Neural cell (in vitro differentiated cells): ENCODE results near the gene VOPP1. TPM values are rescaled to one million over a fixed set of nuclear protein-coding genes. Genes with fewer than 3 reads are reported as not detected.

Experiments
- H2AFZ ChIP-seq: fragments of 200-600, 300-800 bp; sonication (generic), shearing (Covaris generic); 2 replicates; pipeline ENCODE4 v1.6.0; 2014; ENCODE audit warnings: low read depth, mild to moderate bottlenecking, antibody characterized with exemption, low read length, moderate library complexity
- H3F3A ChIP-seq: fragments of 200-600 bp; shearing (Covaris generic); 2 replicates; pipeline ENCODE4 v1.6.1; 2016; ENCODE audit warnings: mild to moderate bottlenecking, moderate library complexity, mixed read lengths, antibody characterized with exemption, low read length; ENCODE audit not compliant: insufficient read depth, poor library complexity, severe bottlenecking
- H3K27ac ChIP-seq: fragments of 200-600, 300-800 bp; sonication (generic), shearing (Covaris generic); 2 replicates; pipeline ENCODE4 v1.5.1; 2014; ENCODE audit warnings: mild to moderate bottlenecking, low read length, moderate library complexity
- H3K27me3 ChIP-seq: fragments of 300-800, 200-600 bp; sonication (generic), shearing (Covaris generic); 2 replicates; pipeline ENCODE4 v1.6.0; 2014; ENCODE audit warnings: mild to moderate bottlenecking, low read depth, low read length, moderate library complexity; ENCODE audit not compliant: insufficient read depth
- H3K36me3 ChIP-seq: fragments of 300-800, 200-600 bp; sonication (generic), shearing (Covaris generic); 2 replicates; pipeline ENCODE4 v1.5.1; 2014; ENCODE audit warnings: mild to moderate bottlenecking, antibody characterized with exemption, low read length, moderate library complexity; ENCODE audit not compliant: insufficient read depth
- H3K4me2 ChIP-seq: fragments of 300-800, 200-600 bp; sonication (generic), shearing (Covaris generic); 2 replicates; pipeline ENCODE4 v1.6.0; 2014; ENCODE audit warnings: mild to moderate bottlenecking, low read length
- H3K4me3 ChIP-seq: fragments of 300-800, 200-600 bp; sonication (generic), shearing (Covaris generic); 2 replicates; pipeline ENCODE4 v1.5.1; 2014; ENCODE audit warnings: mild to moderate bottlenecking, low read length, moderate library complexity
- H3K79me2 ChIP-seq: fragments of 200-600 bp; shearing (Covaris generic); replicated peaks from 2 replicates; pipeline ENCODE4 v1.6.0; 2014; ENCODE audit warnings: mild to moderate bottlenecking, low read length, moderate library complexity; ENCODE audit not compliant: insufficient read depth
- H3K9ac ChIP-seq: fragments of 300-800, 200-600 bp; sonication (generic), shearing (Covaris generic); 2 replicates; pipeline ENCODE4 v1.6.1; 2016; ENCODE audit warnings: mild to moderate bottlenecking, low read length, mixed read lengths
- H3K9me2 ChIP-seq: fragments of 200-600 bp; shearing (Covaris generic); 2 replicates; pipeline ENCODE4 v1.6.1; 2016; ENCODE audit warnings: mild to moderate bottlenecking, low read length, mixed read lengths; ENCODE audit not compliant: insufficient read depth
- H3K9me3 ChIP-seq: fragments of 200-600, 300-800 bp; sonication (generic), shearing (Covaris generic); 2 replicates; pipeline ENCODE4 v1.6.1; 2016; ENCODE audit warnings: mild to moderate bottlenecking, mixed run types, low read length, moderate library complexity, mixed read lengths
- H4K20me1 ChIP-seq: fragments of 200-600 bp; shearing (Covaris generic); 2 replicates; pipeline ENCODE4 v1.6.1; 2016; ENCODE audit warnings: mild to moderate bottlenecking, mixed run types; ENCODE audit not compliant: insufficient read depth
- EP300 ChIP-seq: fragments of 450-650 bp; conservative IDR thresholded peaks from 2 replicates; pipeline ENCODE4 v1.6.1; 2014; ENCODE audit warnings: antibody characterized with exemption, mild to moderate bottlenecking, moderate library complexity; ENCODE audit not compliant: poor library complexity, severe bottlenecking
- EZH2 ChIP-seq: fragments of 200-600, 300-800 bp; shearing (Covaris generic), sonication (generic); IDR thresholded peaks from 2 replicates; pipeline ENCODE4 v1.6.1; 2014; ENCODE audit warnings: antibody characterized with exemption, low read length, borderline replicate concordance, mild to moderate bottlenecking; ENCODE audit not compliant: insufficient read depth, poor library complexity, severe bottlenecking
- MXI1 ChIP-seq: fragments of 450-650 bp; conservative IDR thresholded peaks from 2 replicates; pipeline ENCODE4 v1.6.1; 2014; ENCODE audit warnings: antibody characterized with exemption, mild to moderate bottlenecking; ENCODE audit not compliant: poor library complexity, severe bottlenecking
- POLR2AphosphoS5 ChIP-seq: IDR thresholded peaks from 2 replicates; pipeline ENCODE4 v1.6.1; 2012
- RAD21 ChIP-seq: fragments of 450-650 bp; conservative IDR thresholded peaks from 2 replicates; pipeline ENCODE4 v1.6.1; 2014; ENCODE audit warnings: antibody characterized with exemption, mild to moderate bottlenecking, moderate library complexity
- SMC3 ChIP-seq: fragments of 450-650 bp; conservative IDR thresholded peaks from 2 replicates; pipeline ENCODE4 v1.6.1; 2014; ENCODE audit warnings: antibody characterized with exemption, mild to moderate bottlenecking, moderate library complexity; ENCODE audit not compliant: poor library complexity
- TAF1 ChIP-seq: IDR thresholded peaks from 2 replicates; pipeline ENCODE4 v1.6.1; 2012; ENCODE audit warnings: low read depth
- polyA plus RNA-seq: library from polyadenylated mRNA; depleted of rRNA; stranded (reverse); fragments of >200 nt; gene quantifications from 2 replicates; pipeline ENCODE4 v1.2.3, GENCODE V29; 2014
- TF ChIP-seq, protein P1 (sequence below): fragments of 450-650 bp; IDR thresholded peaks from 2 replicates; pipeline ENCODE4 v1.5.1; 2014; ENCODE audit warnings: antibody characterized with exemption, mild to moderate bottlenecking, moderate library complexity; ENCODE audit not compliant: poor library complexity, severe bottlenecking
- TF ChIP-seq, protein P2 (sequence below): IDR thresholded peaks from 2 replicates; pipeline ENCODE4 v1.6.1; 2012; ENCODE audit warnings: borderline replicate concordance

Gene VOPP1
- polyA plus RNA-seq, 1 donor from 2014 or later, result 85.8 TPM

DNA sequence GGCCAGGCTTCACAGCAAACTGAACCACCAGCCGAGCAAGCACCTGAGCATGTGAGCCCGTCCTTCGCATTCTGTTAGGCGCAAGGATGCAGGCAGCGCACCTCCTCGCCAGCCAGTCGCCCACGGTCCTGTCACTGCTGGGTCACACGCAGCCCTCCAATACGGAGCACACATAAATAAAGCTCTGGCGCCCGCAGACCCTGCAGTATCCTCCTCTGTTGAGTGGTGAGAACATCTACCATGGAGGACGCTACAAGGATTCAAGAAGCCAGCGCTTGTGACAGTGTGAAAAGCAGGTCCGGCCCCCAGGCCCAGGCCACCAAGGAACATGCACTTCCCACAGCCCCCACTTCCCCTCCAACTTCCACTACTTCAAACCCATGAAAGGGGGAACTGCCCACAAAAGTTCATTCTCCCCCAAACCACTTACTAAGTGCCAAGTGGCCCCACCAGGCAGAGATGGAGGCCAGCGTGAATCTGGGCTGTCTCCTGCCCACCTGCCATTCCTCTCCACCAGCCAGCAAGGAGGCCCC, 34.8 kb downstream of the VOPP1 start:
- Histone ChIP-seq H2AFZ (no peak overlapping the region), H3K79me2 (peaks cover 15% of the 10 kb centered on the region), H3K27me3 (no peaks in the 10 kb centered on the region), H3K9me2 (no peaks in the 10 kb centered on the region), H3K4me2 (no peak overlapping the region), H3K9ac (no peak overlapping the region), H3K27ac (no peak overlapping the region), H3K36me3 (no peaks in the 10 kb centered on the region), H3K9me3 (no peaks in the 10 kb centered on the region), H3F3A (no peaks in the 10 kb centered on the region), H4K20me1 (no peaks in the 10 kb centered on the region), H3K4me3 (no peak overlapping the region)
- TF ChIP-seq RAD21 (no peak), TAF1 (no peak), EP300 (no peak), SMC3 (no peak), MXI1 (no peak), EZH2 (no peak), POLR2AphosphoS5 (no peak)
- TF ChIP-seq, protein P1, sequence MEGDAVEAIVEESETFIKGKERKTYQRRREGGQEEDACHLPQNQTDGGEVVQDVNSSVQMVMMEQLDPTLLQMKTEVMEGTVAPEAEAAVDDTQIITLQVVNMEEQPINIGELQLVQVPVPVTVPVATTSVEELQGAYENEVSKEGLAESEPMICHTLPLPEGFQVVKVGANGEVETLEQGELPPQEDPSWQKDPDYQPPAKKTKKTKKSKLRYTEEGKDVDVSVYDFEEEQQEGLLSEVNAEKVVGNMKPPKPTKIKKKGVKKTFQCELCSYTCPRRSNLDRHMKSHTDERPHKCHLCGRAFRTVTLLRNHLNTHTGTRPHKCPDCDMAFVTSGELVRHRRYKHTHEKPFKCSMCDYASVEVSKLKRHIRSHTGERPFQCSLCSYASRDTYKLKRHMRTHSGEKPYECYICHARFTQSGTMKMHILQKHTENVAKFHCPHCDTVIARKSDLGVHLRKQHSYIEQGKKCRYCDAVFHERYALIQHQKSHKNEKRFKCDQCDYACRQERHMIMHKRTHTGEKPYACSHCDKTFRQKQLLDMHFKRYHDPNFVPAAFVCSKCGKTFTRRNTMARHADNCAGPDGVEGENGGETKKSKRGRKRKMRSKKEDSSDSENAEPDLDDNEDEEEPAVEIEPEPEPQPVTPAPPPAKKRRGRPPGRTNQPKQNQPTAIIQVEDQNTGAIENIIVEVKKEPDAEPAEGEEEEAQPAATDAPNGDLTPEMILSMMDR, result no peak
- TF ChIP-seq, protein P2, sequence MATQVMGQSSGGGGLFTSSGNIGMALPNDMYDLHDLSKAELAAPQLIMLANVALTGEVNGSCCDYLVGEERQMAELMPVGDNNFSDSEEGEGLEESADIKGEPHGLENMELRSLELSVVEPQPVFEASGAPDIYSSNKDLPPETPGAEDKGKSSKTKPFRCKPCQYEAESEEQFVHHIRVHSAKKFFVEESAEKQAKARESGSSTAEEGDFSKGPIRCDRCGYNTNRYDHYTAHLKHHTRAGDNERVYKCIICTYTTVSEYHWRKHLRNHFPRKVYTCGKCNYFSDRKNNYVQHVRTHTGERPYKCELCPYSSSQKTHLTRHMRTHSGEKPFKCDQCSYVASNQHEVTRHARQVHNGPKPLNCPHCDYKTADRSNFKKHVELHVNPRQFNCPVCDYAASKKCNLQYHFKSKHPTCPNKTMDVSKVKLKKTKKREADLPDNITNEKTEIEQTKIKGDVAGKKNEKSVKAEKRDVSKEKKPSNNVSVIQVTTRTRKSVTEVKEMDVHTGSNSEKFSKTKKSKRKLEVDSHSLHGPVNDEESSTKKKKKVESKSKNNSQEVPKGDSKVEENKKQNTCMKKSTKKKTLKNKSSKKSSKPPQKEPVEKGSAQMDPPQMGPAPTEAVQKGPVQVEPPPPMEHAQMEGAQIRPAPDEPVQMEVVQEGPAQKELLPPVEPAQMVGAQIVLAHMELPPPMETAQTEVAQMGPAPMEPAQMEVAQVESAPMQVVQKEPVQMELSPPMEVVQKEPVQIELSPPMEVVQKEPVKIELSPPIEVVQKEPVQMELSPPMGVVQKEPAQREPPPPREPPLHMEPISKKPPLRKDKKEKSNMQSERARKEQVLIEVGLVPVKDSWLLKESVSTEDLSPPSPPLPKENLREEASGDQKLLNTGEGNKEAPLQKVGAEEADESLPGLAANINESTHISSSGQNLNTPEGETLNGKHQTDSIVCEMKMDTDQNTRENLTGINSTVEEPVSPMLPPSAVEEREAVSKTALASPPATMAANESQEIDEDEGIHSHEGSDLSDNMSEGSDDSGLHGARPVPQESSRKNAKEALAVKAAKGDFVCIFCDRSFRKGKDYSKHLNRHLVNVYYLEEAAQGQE, result no peak

DNA sequence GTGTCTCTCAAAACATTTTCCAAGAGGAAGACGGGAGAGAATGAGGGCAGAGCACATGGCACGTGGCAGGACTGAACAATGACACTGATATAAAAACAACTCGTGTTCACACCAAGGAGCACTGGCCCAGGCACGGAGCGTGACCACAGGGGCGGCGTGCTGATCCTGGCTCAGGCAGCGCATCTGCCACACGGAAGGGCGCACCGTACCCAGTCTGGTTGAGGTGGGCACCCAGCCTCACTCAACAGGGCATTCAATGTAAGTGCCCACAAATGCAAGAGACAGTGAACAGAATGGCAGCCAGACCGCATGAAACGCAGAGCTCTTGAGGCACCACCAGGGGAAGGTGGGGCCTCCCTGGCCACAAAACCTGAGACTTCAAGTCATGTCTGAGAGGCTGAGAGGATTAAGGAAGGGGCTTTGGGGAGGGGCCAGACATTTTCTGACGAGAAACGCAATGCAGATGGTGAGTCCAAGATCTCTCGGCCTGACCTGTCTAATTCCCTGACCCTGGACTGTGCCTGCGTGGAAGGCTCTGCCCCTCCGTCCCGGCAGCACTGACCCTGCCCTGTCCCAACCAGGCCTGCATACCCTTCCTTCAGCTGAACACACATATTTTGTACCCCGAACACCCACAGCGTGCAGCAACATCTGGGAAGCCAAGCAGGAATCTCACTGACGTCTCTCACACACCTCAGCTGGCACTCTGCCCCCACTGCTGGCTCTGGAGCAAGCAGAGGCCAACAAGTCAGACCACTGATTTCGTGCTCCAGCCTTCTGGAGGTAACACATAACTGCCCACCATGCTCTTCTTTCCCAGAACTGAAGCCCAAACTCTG, 35.5 kb downstream of the VOPP1 start:
- H2AFZ ChIP-seq, result no peak overlapping the region

More for the DNA sequence above, 35.5 kb downstream of the VOPP1 start:
- Histone ChIP-seq H3K27ac (no peak overlapping the region), H3K9ac (no peak overlapping the region), H3K9me3 (no peaks in the 10 kb centered on the region), H3K9me2 (no peaks in the 10 kb centered on the region), H3K79me2 (peaks cover 13% of the 10 kb centered on the region), H3K36me3 (no peaks in the 10 kb centered on the region), H3K4me2 (no peak overlapping the region), H3F3A (no peaks in the 10 kb centered on the region), H3K4me3 (no peak overlapping the region), H3K27me3 (no peaks in the 10 kb centered on the region), H4K20me1 (no peaks in the 10 kb centered on the region)
- TF ChIP-seq, protein P1, result no peak
